HG02943 (cell line): ENCODE measurements around the gene HTRA2.

ENCODE experiments used
- ATAC-seq: cut with Tn5 transposase; IDR thresholded peaks from one replicate; pipeline ENCODE4 v1.9.1; 2021; ENCODE audit warnings: mild to moderate bottlenecking, low read depth, moderate library complexity; ENCODE audit not compliant: unreplicated experiment

HTRA2 gene

GRCh38 chr2:74536166-74536950 is 6.6 kb downstream of the HTRA2 start:
- no peak for ATAC-seq

DNA sequence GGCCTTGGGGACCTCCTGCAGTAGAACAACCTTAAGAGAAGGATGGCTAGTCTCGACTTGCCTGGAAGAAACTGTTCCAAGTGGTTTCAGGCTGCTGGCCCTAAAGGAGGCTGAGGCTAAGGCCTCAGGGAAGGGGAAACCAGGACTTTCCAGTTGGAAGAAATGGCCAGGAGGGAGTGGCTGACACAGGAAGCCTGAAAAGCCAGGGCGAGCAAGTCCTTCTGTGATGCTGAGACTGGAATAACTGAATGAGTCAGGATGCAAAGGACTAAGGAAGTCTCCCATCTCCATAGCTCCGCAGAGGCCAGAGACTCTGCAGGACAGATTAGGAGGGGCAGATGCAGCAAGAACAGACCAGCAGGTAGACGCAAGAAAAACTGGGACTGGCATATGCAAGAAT is 7.4 kb downstream of the HTRA2 start:
- ATAC-seq = no peak

GRCh38 chr2:74538881-74539339 is 9.2 kb downstream of the HTRA2 start:
- no peak for ATAC-seq

DNA sequence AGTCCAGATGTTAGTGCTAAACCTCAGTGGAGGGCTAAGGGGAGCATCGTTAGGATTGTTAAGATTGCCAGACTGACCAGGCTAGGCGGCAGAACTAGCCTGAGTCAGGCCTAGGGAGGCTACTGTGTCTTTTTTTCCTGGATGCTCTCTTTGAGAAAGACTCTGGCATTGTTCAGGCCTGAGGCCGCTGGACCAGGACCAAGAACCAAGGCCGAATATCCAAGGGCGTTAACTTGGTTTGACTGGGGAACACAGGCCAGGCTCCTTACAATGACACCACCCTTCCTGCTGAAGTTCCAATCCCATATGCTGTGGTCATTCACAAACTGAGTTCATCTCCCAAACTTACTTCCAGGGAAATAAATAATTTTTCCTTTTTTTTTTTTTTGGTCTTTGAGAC is 10.6 kb downstream of the HTRA2 start:
- ATAC-seq = no peak

GRCh38 chr2:74542978-74543377 is 13.2 kb downstream of the HTRA2 start:
- no peak for ATAC-seq

- ATAC-seq = no peak
Measured at GRCh38 chr2:74544634-74545033, 14.9 kb downstream of the HTRA2 start.

DNA sequence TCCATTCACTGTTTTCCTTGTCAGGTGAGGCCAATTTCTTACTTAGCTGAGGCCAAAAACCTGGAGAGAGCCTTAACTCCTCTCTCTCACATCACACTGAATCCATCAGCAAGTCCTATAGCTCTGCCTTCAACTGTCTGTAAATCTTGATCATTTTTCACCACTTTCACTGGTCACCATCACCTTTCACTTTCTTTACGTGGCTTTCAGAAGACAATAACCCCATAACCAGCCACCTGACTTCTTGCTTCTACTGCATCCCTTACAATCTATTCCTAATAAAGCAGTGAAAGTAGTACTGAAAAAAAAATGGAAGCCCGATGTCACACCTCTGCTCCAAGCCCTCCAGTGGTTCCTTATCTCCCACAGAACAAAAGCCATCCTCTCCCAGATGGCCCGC is 16.3 kb downstream of the HTRA2 start:
- no peak for ATAC-seq

DNA sequence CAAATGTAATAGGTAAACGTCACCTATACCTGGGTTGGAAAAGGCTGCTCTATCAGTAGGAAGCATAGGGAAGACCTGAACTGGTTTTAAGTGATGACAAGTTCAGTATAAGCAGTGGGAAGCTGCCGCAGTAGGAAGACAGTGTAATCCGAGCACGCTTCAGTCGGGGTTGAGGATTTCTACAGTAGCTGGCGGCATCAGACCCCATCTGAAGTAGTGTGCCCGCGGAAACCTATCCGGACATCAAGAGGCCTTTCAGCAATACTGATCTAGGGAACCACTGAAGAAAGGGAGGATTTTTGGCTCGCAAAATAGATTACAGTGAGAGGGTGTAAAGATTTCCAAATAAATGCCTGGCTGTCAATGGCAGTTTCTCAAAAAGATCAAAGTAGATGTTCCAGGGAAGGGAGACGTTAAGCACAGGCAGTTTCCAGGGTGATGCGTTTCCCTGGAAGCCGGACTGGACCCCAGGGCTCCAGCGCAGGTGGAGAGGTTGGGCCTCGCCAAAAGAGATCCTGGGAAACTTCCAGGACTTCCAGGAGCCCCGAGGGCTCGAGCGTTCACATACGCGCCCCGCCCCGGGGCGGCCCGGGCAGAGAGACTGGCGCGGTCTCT is 18.7 kb downstream of the HTRA2 start:
- no peak for ATAC-seq

DNA sequence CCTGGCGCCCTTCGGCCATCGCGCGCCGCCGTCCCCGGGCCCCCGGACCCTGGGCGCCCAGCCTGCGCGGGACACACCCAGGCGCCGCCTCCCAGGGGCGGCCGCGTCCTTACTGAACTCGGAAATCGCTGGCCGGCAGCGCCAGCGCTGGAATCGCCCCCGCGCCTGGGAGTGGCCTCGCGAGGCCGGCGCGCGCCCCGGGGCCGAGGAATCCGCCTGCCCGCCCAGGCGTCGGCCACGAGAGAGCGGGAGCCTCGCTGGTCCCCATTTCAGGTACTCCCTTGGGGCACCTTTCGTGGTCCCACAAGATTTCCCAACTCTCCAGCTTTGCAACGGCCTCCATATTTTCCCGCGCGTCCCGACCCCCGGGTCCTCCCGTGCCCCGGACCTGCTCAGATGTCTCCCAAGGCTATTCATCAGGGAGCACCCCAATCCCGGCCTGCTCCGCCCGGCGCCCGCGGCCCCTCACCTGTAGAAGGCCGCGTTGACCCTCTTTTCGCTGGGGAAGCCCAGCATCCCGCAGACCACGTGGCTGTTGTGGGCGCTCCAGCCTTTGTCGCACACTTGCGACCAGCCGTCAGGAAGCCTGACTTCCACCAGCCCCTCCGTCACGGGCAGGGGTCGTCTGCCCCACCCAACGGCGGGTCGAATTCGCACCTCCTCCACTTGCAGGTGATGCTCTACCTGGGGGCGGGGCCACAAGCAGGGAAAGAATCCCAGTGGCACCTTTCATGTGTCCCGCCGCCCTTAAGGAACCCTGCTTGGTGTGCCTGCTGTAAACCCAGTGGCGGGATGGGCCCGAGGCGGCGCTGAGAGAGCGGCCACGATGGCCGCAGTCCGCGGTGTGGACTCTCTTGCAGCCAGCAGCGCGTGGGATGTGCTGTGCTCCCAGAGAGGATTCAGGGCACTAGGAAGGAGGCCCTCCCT is 19.4 kb downstream of the HTRA2 start:
- ATAC-seq = no peak

GRCh38 chr2:74550231-74550630 is 20.5 kb downstream of the HTRA2 start:
- no peak for ATAC-seq

DNA sequence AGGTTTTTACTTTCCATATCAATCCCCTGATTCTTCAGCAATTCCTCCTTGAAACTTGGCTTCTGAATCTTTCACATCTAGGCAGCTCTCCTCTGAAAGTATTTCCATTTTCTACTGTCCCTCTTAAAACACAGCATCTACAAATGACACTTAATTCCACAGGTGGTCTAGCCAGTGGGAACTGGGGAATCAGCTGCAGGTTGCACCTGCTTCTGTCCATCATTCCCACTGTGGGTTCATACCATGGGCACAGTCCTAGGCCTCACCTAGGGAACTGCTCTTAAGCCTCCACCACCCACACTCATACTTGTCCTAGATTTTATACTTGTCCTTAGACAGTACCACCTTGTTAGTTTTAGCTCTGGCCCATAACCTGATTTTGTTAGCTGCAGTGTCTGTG is 21.8 kb downstream of the HTRA2 start:
- ATAC-seq = no peak

DNA sequence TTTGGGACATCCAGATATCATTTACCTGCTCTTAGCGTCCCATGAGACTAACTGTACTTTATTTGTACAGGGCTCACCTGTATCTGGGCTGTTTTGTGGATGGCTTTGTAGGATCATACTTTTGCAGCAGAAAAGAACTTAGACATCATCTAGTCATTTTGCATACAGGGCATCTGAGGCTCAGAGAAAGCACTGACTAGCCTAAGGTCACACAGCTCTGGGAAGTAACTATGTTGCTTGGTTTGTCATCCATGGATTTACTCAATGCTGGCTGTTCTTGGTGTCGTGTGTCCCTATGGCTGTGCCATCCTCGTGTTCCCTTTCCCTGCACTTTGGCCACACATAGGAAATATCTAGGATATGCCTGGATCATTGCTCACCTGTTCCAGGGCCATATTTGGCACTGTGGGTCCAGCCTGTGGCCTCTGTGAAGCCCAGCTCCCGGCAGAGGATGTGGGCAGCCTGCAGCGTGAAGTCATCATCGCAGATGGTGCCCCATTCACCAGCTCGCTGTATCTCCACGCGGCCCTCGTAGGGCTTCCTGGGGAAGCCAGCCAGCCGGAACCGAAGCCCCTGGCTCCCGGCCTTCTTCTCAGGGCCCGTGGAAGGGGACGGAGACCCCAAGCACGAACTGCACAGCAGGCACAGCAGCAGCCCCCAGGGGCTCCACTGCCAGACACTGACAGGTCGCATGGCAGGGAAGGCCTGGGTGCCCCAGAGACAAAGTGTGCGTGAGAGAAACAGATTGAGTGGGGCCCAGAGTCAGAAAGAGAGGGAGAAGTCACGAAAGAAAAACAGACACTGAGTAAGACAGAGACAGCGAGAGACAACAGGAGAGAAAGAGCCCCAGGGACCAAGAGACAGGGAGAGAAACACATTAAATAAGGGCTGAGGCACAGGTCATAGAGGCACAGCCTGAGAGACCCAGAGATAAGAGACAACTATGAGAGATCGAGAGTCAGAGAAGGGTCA is 22.5 kb downstream of the HTRA2 start:
- no peak for ATAC-seq

- no peak for ATAC-seq
Measured at GRCh38 chr2:74552914-74553811, 23.4 kb downstream of the HTRA2 start.

DNA sequence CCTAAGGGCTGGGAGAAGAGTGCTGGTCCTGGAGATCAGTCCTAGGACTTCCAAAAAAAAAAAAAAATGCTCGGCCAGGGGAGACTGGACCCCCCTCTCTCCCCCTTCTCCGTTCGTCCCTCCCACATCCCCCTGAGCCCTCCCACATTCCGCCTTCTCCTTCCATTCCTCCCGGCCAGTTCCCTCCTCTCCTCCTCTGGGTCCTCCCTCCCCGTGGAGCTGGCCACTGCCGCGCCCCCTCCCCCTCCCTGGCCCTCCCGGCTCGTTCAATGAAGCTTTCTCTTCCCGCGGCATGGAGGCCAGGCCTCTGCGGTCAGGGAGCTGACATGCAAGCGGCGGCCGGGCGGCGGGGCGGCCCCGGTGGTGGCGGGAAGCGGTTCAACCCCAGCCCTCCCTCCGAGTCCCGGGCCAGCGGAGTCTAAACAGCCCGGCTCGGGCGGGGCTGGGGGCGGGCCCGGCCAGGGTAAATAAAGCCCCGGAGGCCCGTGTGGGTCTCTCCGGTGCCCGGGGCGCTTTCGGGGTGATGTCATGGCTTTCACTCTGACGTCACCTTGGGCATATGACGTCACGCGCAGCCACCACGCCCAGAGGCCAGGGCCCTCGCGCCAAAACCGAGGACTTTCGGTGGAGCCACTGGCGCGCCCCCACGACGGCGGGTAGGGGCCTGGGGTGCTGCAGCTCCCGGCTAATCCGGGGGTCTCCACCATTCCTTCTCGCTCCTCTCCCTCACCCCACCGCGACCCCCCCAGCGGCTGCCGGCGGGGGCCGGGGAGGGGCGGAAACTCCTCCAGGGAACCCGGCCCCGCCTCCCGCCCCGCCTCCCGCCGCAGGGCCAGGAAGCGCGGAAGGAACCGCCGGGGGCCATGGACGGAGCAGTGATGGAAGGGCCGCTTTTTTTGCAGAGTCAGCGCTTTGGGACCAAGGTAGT is 24.4 kb downstream of the HTRA2 start, which contains the start of the genes DOK1 and LOXL3:
TSS of gene DOK1 (plus strand) at position 829 of the 928 bp plus-strand sequence. CDS start at position 864, 35 bp downstream.
TSS of gene LOXL3 (minus strand) at position 51 of the 928 bp plus-strand sequence. CDS start 1,308 bp downstream, outside the sequence.
- ATAC-seq = peak; percentile 64

DNA sequence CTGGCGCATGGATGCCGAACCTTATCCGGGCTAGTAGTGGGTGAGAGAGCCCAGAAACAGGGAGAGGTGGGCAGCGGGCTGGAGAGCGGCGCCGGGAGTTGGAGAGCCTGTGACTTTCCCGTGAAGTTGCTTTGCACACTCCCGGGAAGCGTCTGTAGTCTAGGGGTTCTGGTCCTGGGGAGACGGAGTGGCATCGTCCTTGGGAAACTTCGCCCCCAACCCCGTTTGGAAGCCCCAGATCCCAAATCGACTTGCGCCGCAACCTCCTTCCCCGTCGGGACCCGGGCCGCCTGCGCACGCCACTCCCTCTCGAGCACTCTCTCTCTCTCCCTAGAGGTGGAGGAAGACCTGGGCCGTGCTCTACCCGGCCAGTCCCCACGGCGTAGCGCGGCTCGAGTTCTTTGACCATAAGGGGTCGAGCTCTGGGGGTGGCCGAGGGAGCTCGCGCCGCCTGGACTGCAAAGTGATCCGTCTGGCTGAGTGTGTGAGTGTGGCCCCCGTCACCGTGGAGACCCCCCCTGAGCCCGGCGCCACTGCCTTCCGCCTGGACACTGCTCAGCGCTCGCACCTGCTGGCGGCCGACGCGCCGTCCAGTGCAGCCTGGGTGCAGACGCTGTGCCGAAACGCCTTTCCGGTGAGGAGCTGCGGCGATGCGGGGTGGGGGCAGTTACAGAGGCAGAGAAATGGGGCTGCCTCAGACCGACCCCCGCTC is 25.2 kb downstream of the HTRA2 start:
- peak; percentile 62 for ATAC-seq

- no peak for ATAC-seq
Measured at GRCh38 chr2:74555610-74556103, 25.9 kb downstream of the HTRA2 start.

GRCh38 chr2:74556159-74556558 is 26.4 kb downstream of the HTRA2 start:
- ATAC-seq = no peak
